ENCODE data around the gene NEK11. TPM values are rescaled to one million over a fixed set of nuclear protein-coding genes. Genes with fewer than 3 reads are reported as not detected.
A peak's percentile ranks its signal among the peaks of the same experiment; 100 is the strongest.

NEK11 gene
- total RNA-seq, result 2.8 TPM
- long read RNA-seq, partial matches to known transcripts, result 0 of 14 reads
- long read RNA-seq, other reads (novel, unspliced or antisense), result 14 of 14 reads

GRCh38 chr3:131026321-131027151 lies at the start of gene NEK11, which contains the start of gene ASTE1:
NEK11 (plus strand) TSS chr3:131026877; CDS start chr3:131029709, 2,832 bp downstream.
ASTE1 (minus strand) TSS chr3:131026825; CDS start chr3:131025306, 1,519 bp downstream.
- peak; percentile 97 for DNase-seq (ENCODE audit: low spot score)
- intact Hi-C loops (cut with DNase I), result loop anchor here (2.0 kb wide), 1 partner anchor 134 kb away; no protein-coding TSS in a partner anchor

- DNase-seq (ENCODE audit: low spot score), result no peak
- intact Hi-C loops (cut with DNase I), result no loop called here
These were observed 47.6 kb upstream of the NEK11 start for GRCh38 chr3:130979117-130979516.

GRCh38 chr3:130981469-130981868 lies 45.2 kb upstream of the NEK11 start:
- no peak for DNase-seq (ENCODE audit: low spot score)
- intact Hi-C loops (cut with DNase I), result no loop called here

GRCh38 chr3:130990282-130990681 lies 36.4 kb upstream of the NEK11 start:
- DNase-seq (ENCODE audit: low spot score), result no peak
- intact Hi-C loops (cut with DNase I), result no loop called here

- DNase-seq (ENCODE audit: low spot score), result no peak
- intact Hi-C loops (cut with DNase I), result no loop called here
These were observed 35.6 kb upstream of the NEK11 start for GRCh38 chr3:130991126-130991525.

- intact Hi-C loops (cut with DNase I), result no loop called here
These were observed 34.3 kb upstream of the NEK11 start for GRCh38 chr3:130992344-130992743.

GRCh38 chr3:130997289-130997688 lies 29.4 kb upstream of the NEK11 start:
- intact Hi-C loops (cut with DNase I), result no loop called here
- no peak for DNase-seq (ENCODE audit: low spot score)

More at GRCh38 chr3:130992344-130992743, 34.3 kb upstream of the NEK11 start:
- no peak for DNase-seq (ENCODE audit: low spot score)

- DNase-seq (ENCODE audit: low spot score), result no peak
- intact Hi-C loops (cut with DNase I), result no loop called here
These were observed 25.6 kb upstream of the NEK11 start for GRCh38 chr3:131001071-131001470.

- intact Hi-C loops (cut with DNase I), result no loop called here
- no peak for DNase-seq (ENCODE audit: low spot score)
These were observed 22.1 kb upstream of the NEK11 start for GRCh38 chr3:131004603-131005002.

- intact Hi-C loops (cut with DNase I), result no loop called here
- no peak for DNase-seq (ENCODE audit: low spot score)
These were observed 19.4 kb upstream of the NEK11 start for GRCh38 chr3:131007256-131007655.

- intact Hi-C loops (cut with DNase I), result no loop called here
- DNase-seq (ENCODE audit: low spot score), result no peak
These were observed 18.9 kb upstream of the NEK11 start for GRCh38 chr3:131007782-131008181.

- DNase-seq (ENCODE audit: low spot score), result no peak
- intact Hi-C loops (cut with DNase I), result no loop called here
These were observed 18.4 kb upstream of the NEK11 start for GRCh38 chr3:131008326-131008725.

- DNase-seq (ENCODE audit: low spot score), result no peak
- intact Hi-C loops (cut with DNase I), result no loop called here
These were observed 17.0 kb upstream of the NEK11 start for GRCh38 chr3:131009698-131010097.

- DNase-seq (ENCODE audit: low spot score), result no peak
- intact Hi-C loops (cut with DNase I), result no loop called here
These were observed 7.7 kb upstream of the NEK11 start for GRCh38 chr3:131018970-131019369.

- intact Hi-C loops (cut with DNase I), result no loop called here
- DNase-seq (ENCODE audit: low spot score), result no peak
These were observed 6.5 kb upstream of the NEK11 start for GRCh38 chr3:131020122-131020693.

- DNase-seq (ENCODE audit: low spot score), result no peak
- intact Hi-C loops (cut with DNase I), result no loop called here
These were observed 1.1 kb upstream of the NEK11 start for GRCh38 chr3:131025539-131025938.

GRCh38 chr3:131028844-131029243 lies 2.2 kb downstream of the NEK11 start:
- intact Hi-C loops (cut with DNase I), result no loop called here

GRCh38 chr3:131031660-131032059 lies 5.0 kb downstream of the NEK11 start:
- intact Hi-C loops (cut with DNase I), result loop anchor here (10.0 kb wide), 1 partner anchor 1003 kb away; the partner anchor contains the start of gene CPNE4

More at GRCh38 chr3:131028844-131029243, 2.2 kb downstream of the NEK11 start:
- no peak for DNase-seq (ENCODE audit: low spot score)

GRCh38 chr3:131033480-131034080 lies 6.9 kb downstream of the NEK11 start:
- intact Hi-C loops (cut with DNase I), result loop anchor here (10.0 kb wide), 1 partner anchor 1001 kb away; the partner anchor contains the start of gene CPNE4
- DNase-seq (ENCODE audit: low spot score), result no peak

More at GRCh38 chr3:131031660-131032059, 5.0 kb downstream of the NEK11 start:
- DNase-seq (ENCODE audit: low spot score), result no peak

- intact Hi-C loops (cut with DNase I), result loop anchor here (10.0 kb wide), 1 partner anchor 998 kb away; the partner anchor contains the start of gene CPNE4
- DNase-seq (ENCODE audit: low spot score), result no peak
These were observed 9.6 kb downstream of the NEK11 start for GRCh38 chr3:131036200-131036816.
